Astrocyte of the spinal cord (primary cell): ENCODE measurements around the gene OR51E2.

ENCODE experiments used
- DNase-seq: peaks from one replicate; pipeline ENCODE4 v3.0.0; 2011; ENCODE audit warnings: low read depth, low spot score
- H3K4me3 ChIP-seq: 2 replicates; pipeline ENCODE4 v1.5.1; 2011; ENCODE audit warnings: low read depth, mild to moderate bottlenecking, low read length, moderate library complexity
- in situ Hi-C: cut with HindIII; loops from 2 replicates; pipeline ENCODE4 v1.10.0; 2017; ENCODE audit warnings: low sequenced_read_pairs
- TF ChIP-seq, protein P1 (sequence below): IDR thresholded peaks from 2 replicates; pipeline ENCODE4 v1.5.1; 2012; ENCODE audit warnings: low read depth, mild to moderate bottlenecking, low read length, inconsistent platforms

Gene OR51E2

DNA sequence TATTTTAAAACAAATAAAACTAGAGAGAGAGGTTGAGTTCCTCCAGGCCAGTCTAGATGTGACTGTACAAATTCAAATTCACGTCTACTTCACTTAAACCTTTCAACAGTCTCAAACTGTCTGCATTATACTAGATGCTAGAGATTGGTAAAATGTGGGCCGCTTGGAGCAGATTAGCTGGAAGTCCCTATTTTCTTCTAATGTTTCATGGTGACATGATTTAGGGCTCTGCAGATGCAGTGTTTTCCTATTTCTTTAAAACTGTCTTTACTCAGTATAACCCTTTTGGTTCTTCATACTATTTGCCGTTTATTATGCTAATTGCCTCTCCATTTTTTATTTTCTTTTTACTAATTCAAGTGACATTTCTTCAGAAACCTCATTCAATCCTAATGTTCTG, 33.5 kb downstream of the OR51E2 start:
- TF ChIP-seq, protein P1, sequence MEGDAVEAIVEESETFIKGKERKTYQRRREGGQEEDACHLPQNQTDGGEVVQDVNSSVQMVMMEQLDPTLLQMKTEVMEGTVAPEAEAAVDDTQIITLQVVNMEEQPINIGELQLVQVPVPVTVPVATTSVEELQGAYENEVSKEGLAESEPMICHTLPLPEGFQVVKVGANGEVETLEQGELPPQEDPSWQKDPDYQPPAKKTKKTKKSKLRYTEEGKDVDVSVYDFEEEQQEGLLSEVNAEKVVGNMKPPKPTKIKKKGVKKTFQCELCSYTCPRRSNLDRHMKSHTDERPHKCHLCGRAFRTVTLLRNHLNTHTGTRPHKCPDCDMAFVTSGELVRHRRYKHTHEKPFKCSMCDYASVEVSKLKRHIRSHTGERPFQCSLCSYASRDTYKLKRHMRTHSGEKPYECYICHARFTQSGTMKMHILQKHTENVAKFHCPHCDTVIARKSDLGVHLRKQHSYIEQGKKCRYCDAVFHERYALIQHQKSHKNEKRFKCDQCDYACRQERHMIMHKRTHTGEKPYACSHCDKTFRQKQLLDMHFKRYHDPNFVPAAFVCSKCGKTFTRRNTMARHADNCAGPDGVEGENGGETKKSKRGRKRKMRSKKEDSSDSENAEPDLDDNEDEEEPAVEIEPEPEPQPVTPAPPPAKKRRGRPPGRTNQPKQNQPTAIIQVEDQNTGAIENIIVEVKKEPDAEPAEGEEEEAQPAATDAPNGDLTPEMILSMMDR = no peak
- DNase-seq = no peak
- no peak overlapping the region for H3K4me3 ChIP-seq
- in situ Hi-C loops = no loop called here

GRCh38 chr11:4662876-4663275, 34.8 kb downstream of the OR51E2 start:
- H3K4me3 ChIP-seq = no peak overlapping the region
- DNase-seq = no peak
- in situ Hi-C loops = no loop called here
- TF ChIP-seq, protein P1 = no peak

GRCh38 chr11:4658629-4659445, 38.8 kb downstream of the OR51E2 start:
- in situ Hi-C loops = no loop called here
- TF ChIP-seq, protein P1 = no peak
- no peak for DNase-seq
- no peak overlapping the region for H3K4me3 ChIP-seq

- TF ChIP-seq, protein P1 = no peak
- H3K4me3 ChIP-seq = no peak overlapping the region
- in situ Hi-C loops = no loop called here
- no peak for DNase-seq
Observed at GRCh38 chr11:4654635-4655369, 42.9 kb downstream of the OR51E2 start.

- TF ChIP-seq, protein P1 = no peak
- DNase-seq = no peak
- H3K4me3 ChIP-seq = no peak overlapping the region
- in situ Hi-C loops = no loop called here
Observed at GRCh38 chr11:4647766-4648165, 49.9 kb downstream of the OR51E2 start.

GRCh38 chr11:4645974-4646373, 51.7 kb downstream of the OR51E2 start:
- TF ChIP-seq, protein P1 = no peak
- no peak for DNase-seq
- in situ Hi-C loops = no loop called here
- H3K4me3 ChIP-seq = no peak overlapping the region
